ENCODE measurements around the gene HORMAD2.

The HORMAD2 gene

DNA sequence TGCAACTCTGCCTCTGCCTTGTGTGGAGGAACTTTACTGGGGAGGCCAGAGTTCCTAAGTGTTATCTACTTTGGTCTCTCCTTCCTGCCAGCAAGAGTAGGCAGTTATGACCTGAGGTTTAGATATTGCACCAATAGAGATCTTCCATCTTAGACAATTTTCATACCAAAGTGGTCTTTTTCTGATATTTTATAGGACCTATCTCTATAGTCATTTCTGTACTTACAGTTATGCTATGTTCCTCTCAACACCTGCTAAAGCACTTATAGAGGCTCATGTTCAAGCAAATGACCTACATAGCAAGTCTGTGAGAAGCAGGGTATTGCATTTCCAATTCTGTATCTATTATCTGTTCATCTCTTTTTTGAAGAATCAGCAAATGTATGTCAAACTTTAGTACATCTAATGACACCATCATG lies 80.8 kb downstream of the HORMAD2 start:
- Histone ChIP-seq H3K9ac (ENCODE audit: low read length in 2 of 2) (no peak overlapping the region), H3K4me1 (ENCODE audit: control insufficient read depth, insufficient read depth, low read length) (no peaks in the 10 kb centered on the region), H3K36me3 (ENCODE audit: control insufficient read depth in 2 of 2, insufficient read depth in 2 of 2, low read length in 2 of 2) (no peaks in the 10 kb centered on the region), H3K9me3 (ENCODE audit: control insufficient read depth in 2 of 2, low read length in 2 of 2) (no peaks in the 10 kb centered on the region), H3K4me3 (ENCODE audit: low read length in 2 of 2) (no peak overlapping the region), H3K27me3 (ENCODE audit: control insufficient read depth in 1 of 2, insufficient read depth in 2 of 2, low read length in 2 of 2) (no peaks in the 10 kb centered on the region), H3K27ac (ENCODE audit: low read length) (no peak overlapping the region)

DNA sequence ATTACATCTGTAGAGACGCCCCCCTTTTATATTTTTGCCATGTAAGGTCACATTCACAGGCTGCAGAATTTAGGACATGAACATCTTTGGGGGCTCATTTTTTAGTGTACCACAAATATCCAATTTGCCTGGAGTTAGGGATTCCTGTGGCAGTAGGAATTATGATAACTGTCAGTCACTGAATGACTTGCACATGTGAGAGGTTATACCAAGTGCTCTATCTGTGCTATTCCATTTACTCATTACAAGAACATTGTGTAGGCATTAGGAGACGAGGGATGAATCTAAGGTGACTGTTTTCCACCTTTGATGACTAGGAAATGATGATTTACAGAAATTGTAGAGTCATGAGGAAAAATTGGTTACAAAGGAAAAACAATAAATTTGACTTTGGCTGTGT lies 87.0 kb downstream of the HORMAD2 start:
- H3K27me3 ChIP-seq (ENCODE audit: control insufficient read depth in 1 of 2, insufficient read depth in 2 of 2, low read length in 2 of 2) = peaks cover 2% of the 10 kb centered on the region in 2 donors
- no peaks in the 10 kb centered on the region for H3K4me1 ChIP-seq (ENCODE audit: control insufficient read depth, insufficient read depth, low read length)
- no peaks in the 10 kb centered on the region for H3K9me3 ChIP-seq (ENCODE audit: control insufficient read depth in 2 of 2, low read length in 2 of 2)
- H3K36me3 ChIP-seq (ENCODE audit: control insufficient read depth in 2 of 2, insufficient read depth in 2 of 2, low read length in 2 of 2) = no peaks in the 10 kb centered on the region
- no peak overlapping the region for H3K9ac ChIP-seq (ENCODE audit: low read length in 2 of 2)
- H3K4me3 ChIP-seq (ENCODE audit: low read length in 2 of 2) = no peak overlapping the region
- no peak overlapping the region for H3K27ac ChIP-seq (ENCODE audit: low read length)

DNA sequence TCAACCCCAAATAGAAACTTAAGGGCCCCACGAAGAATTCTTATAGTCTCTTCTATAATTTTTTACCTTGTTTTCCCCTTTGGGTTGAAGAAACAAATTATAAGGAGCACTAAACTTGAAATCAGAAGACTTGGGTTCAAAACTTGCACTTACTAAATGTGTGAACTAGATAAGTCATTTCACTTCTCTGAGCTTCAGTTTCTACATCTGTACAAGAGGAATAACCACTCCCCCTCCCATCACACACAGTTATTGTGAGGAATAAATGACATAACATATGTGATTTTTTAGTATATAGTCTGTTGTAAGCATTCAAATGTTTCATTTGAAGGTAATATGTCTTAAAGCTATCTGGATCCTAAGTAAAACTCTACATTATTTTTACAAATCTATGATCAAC lies 87.5 kb downstream of the HORMAD2 start:
- Histone ChIP-seq H3K27ac (ENCODE audit: low read length) (no peak overlapping the region), H3K27me3 (ENCODE audit: control insufficient read depth in 1 of 2, insufficient read depth in 2 of 2, low read length in 2 of 2) (peaks cover 2% of the 10 kb centered on the region in 2 donors), H3K4me3 (ENCODE audit: low read length in 2 of 2) (no peak overlapping the region), H3K9ac (ENCODE audit: low read length in 2 of 2) (no peak overlapping the region), H3K4me1 (ENCODE audit: control insufficient read depth, insufficient read depth, low read length) (no peaks in the 10 kb centered on the region), H3K36me3 (ENCODE audit: control insufficient read depth in 2 of 2, insufficient read depth in 2 of 2, low read length in 2 of 2) (no peaks in the 10 kb centered on the region), H3K9me3 (ENCODE audit: control insufficient read depth in 2 of 2, low read length in 2 of 2) (no peaks in the 10 kb centered on the region)

DNA sequence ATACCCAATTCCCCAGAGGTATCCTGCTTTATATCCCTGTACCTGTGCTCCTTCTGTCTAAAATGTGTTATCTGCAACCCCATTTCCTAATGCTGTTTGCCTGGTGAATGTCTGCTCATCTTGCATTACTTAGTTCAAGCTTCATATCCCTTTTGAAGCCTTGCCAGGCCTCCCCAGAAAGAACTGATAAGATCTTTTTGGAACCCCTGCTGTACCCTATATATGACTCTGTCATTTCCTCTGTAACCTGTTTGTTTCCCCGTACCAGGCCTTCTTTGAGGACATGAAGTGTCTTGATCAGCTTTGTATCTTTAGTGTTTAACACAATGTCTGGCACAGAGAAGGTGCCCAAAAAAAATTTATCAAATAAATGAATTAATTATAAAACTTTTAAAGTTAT lies 88.7 kb downstream of the HORMAD2 start:
- Histone ChIP-seq H3K4me1 (ENCODE audit: control insufficient read depth, insufficient read depth, low read length) (no peaks in the 10 kb centered on the region), H3K36me3 (ENCODE audit: control insufficient read depth in 2 of 2, insufficient read depth in 2 of 2, low read length in 2 of 2) (no peaks in the 10 kb centered on the region), H3K9me3 (ENCODE audit: control insufficient read depth in 2 of 2, low read length in 2 of 2) (no peaks in the 10 kb centered on the region), H3K27me3 (ENCODE audit: control insufficient read depth in 1 of 2, insufficient read depth in 2 of 2, low read length in 2 of 2) (peaks cover 2% of the 10 kb centered on the region in 2 donors), H3K27ac (ENCODE audit: low read length) (no peak overlapping the region), H3K9ac (ENCODE audit: low read length in 2 of 2) (no peak overlapping the region), H3K4me3 (ENCODE audit: low read length in 2 of 2) (no peak overlapping the region)

DNA sequence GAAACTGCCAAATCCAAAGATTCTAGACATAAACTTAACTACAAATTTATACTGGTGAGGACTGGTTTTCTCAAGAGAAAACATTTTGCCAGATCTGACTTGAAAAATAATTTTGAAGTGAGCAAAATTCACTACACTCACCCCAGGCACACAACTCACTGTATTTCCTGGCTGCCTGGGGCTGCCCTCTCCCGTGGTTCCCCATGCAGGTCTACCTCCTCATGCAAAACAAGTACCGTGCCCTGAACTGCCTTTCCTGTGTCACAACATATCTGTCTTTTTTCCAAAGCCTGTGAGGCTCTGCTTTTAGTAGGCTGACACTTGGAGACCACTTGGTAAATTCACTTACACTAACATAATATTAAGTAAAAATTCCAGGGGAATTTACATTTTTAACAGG lies 89.9 kb downstream of the HORMAD2 start:
- no peaks in the 10 kb centered on the region for H3K4me1 ChIP-seq (ENCODE audit: control insufficient read depth, insufficient read depth, low read length)
- H3K9ac ChIP-seq (ENCODE audit: low read length in 2 of 2) = no peak overlapping the region
- H3K4me3 ChIP-seq (ENCODE audit: low read length in 2 of 2) = no peak overlapping the region
- no peak overlapping the region for H3K27ac ChIP-seq (ENCODE audit: low read length)
- H3K27me3 ChIP-seq (ENCODE audit: control insufficient read depth in 1 of 2, insufficient read depth in 2 of 2, low read length in 2 of 2) = peaks cover 2% of the 10 kb centered on the region in 2 donors
- no peaks in the 10 kb centered on the region for H3K36me3 ChIP-seq (ENCODE audit: control insufficient read depth in 2 of 2, insufficient read depth in 2 of 2, low read length in 2 of 2)
- H3K9me3 ChIP-seq (ENCODE audit: control insufficient read depth in 2 of 2, low read length in 2 of 2) = no peaks in the 10 kb centered on the region

DNA sequence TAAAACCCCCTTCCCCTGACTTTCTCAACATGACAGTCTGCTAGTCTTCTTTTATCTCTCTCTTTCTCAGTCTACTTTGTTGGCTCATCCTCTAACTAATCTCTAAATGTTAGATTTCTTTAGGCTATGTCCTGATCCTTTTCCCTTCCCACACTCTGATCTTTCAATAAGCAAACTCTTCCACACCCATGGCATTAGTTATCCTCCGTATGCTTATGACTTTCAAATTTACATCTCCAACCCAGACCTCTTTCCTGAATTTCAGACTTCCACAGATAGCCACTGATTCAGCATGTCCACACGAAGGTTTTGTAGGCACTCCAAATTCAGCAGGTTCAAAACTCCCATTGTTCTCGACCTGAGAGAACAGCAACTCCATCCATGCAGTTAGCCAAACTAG lies 90.7 kb downstream of the HORMAD2 start:
- Histone ChIP-seq H3K27ac (ENCODE audit: low read length) (no peak overlapping the region), H3K36me3 (ENCODE audit: control insufficient read depth in 2 of 2, insufficient read depth in 2 of 2, low read length in 2 of 2) (no peaks in the 10 kb centered on the region), H3K9me3 (ENCODE audit: control insufficient read depth in 2 of 2, low read length in 2 of 2) (no peaks in the 10 kb centered on the region), H3K27me3 (ENCODE audit: control insufficient read depth in 1 of 2, insufficient read depth in 2 of 2, low read length in 2 of 2) (peaks cover 2% of the 10 kb centered on the region in 2 donors), H3K9ac (ENCODE audit: low read length in 2 of 2) (no peak overlapping the region), H3K4me1 (ENCODE audit: control insufficient read depth, insufficient read depth, low read length) (no peaks in the 10 kb centered on the region), H3K4me3 (ENCODE audit: low read length in 2 of 2) (no peak overlapping the region)

DNA sequence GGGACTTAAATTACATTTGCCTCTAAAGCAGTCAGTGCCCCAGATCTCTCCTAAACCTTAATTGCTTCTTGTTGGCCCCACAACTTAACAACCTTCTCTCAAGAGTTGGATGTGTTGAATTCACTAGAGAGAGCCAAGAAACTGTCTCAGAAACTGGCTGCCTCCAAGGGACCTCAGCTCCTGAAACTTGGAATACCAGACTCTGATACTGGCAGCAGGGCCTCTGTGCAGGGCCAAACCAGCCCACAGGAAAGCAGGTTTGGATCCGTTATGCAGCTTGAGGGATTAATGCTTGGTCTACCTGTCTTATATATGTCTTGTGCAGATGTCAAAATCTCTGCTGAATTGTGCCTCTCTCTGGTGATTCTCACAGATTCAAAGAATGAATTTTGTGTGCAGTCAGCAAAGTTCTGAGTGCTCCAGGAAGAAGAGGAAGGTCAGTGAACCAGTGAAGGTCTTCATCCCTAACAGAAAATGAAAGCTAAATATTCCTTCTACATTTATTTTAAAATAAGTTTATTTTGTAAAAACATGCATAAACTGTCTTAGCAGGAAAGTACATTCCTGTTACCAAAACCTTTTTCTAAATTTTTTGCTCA lies 95.5 kb downstream of the HORMAD2 start:
- no peak overlapping the region for H3K27ac ChIP-seq (ENCODE audit: low read length)
- no peaks in the 10 kb centered on the region for H3K4me1 ChIP-seq (ENCODE audit: control insufficient read depth, insufficient read depth, low read length)

DNA sequence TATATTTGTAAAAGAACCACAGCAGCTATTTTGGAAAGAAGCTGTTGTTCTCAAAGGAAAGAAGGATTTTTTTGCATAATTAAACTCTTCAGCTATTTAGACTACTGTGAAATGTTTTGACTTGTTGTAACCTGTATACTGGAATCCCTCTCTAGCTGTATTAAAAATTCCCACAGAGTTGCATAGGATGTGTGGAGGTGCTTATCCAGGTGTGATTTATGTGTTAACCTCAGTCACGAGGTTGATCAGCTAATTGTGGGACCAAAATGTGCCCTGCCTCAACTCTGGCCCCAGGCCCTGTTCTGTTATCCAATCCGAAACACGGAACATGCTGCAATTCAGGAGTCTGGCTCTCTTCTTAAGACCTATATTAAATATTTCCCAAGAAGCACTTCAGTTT lies 96.2 kb downstream of the HORMAD2 start:
- Histone ChIP-seq H3K4me3 (ENCODE audit: low read length in 2 of 2) (no peak overlapping the region), H3K36me3 (ENCODE audit: control insufficient read depth in 2 of 2, insufficient read depth in 2 of 2, low read length in 2 of 2) (no peaks in the 10 kb centered on the region), H3K4me1 (ENCODE audit: control insufficient read depth, insufficient read depth, low read length) (no peaks in the 10 kb centered on the region), H3K9me3 (ENCODE audit: control insufficient read depth in 2 of 2, low read length in 2 of 2) (no peaks in the 10 kb centered on the region), H3K9ac (ENCODE audit: low read length in 2 of 2) (no peak overlapping the region), H3K27ac (ENCODE audit: low read length) (no peak overlapping the region), H3K27me3 (ENCODE audit: control insufficient read depth in 1 of 2, insufficient read depth in 2 of 2, low read length in 2 of 2) (no peaks in the 10 kb centered on the region)

More for the DNA sequence above, 95.5 kb downstream of the HORMAD2 start:
- H3K4me3 ChIP-seq (ENCODE audit: low read length in 2 of 2) = no peak overlapping the region
- no peaks in the 10 kb centered on the region for H3K27me3 ChIP-seq (ENCODE audit: control insufficient read depth in 1 of 2, insufficient read depth in 2 of 2, low read length in 2 of 2)
- H3K36me3 ChIP-seq (ENCODE audit: control insufficient read depth in 2 of 2, insufficient read depth in 2 of 2, low read length in 2 of 2) = no peaks in the 10 kb centered on the region
- H3K9ac ChIP-seq (ENCODE audit: low read length in 2 of 2) = no peak overlapping the region
- no peaks in the 10 kb centered on the region for H3K9me3 ChIP-seq (ENCODE audit: control insufficient read depth in 2 of 2, low read length in 2 of 2)

DNA sequence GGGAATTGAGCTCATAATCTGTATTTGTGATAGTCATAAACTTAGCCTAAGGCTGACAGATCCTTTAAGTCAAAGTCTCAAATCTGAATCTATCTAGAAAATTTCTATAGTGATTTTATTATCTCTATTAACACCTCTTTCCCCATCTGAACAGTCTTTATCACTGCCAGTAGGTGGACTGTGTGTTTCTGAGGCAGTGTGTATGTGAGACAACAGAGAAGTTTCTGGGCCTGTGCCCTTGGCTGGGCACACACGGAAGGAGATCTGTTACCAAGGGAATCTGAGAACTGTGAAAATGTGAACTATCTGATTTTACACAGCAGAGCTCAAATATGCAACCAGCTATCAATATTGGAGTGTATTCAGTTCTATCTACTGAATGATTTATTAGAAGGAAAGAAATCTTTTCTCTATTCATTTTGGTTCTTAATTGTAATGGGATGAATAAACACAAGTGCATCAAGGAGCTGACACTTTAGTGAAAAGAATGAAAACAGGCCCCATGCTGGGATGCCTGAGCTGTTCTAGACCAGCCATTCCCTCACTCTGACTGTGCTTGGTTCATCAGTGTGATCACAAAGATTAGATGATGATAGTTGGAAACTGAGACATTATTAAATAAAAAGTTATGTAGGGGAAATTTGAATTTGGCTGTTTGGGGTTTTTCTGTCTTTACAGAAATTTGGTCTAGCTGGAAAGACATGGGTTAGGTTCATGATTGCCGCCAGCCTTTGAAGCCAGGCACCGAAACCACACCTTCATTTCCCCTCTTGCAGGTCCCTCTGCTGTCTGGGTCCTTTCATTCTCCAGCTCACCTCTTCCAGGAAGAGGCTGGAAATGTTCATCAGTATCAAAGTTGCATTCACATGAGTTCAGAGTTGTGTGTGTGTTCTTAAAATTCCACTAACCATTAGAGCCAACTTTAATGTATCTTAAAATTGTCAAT lies 98.2 kb downstream of the HORMAD2 start:
- Histone ChIP-seq H3K36me3 (ENCODE audit: control insufficient read depth in 2 of 2, insufficient read depth in 2 of 2, low read length in 2 of 2) (no peaks in the 10 kb centered on the region), H3K9ac (ENCODE audit: low read length in 2 of 2) (no peak overlapping the region), H3K27ac (ENCODE audit: low read length) (no peak overlapping the region), H3K4me1 (ENCODE audit: control insufficient read depth, insufficient read depth, low read length) (no peaks in the 10 kb centered on the region), H3K27me3 (ENCODE audit: control insufficient read depth in 1 of 2, insufficient read depth in 2 of 2, low read length in 2 of 2) (no peaks in the 10 kb centered on the region), H3K9me3 (ENCODE audit: control insufficient read depth in 2 of 2, low read length in 2 of 2) (no peaks in the 10 kb centered on the region), H3K4me3 (ENCODE audit: low read length in 2 of 2) (no peak overlapping the region)

DNA sequence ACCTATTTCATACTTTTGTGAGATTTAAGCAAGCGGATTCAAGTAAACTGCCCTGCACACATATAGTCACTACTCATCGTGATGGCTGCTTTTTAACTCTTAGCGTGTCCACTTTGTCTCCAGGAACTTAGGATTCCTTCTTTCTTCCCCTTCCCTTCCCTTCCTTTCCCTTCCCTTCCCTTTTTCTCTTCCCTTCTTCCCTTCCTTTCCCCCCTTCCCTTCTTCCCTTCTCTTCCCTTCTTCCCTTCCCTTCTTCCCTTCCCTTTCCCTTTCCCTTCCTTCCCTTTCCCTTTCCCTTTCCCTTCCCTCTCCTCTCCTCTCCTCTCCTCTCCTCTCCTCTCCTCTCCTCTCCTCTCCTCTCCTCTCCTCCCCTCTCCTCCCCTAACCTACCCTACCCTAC lies 100.4 kb downstream of the HORMAD2 start:
- Histone ChIP-seq H3K4me3 (ENCODE audit: low read length in 2 of 2) (no peak overlapping the region), H3K27ac (ENCODE audit: low read length) (no peak overlapping the region), H3K9ac (ENCODE audit: low read length in 2 of 2) (no peak overlapping the region), H3K4me1 (ENCODE audit: control insufficient read depth, insufficient read depth, low read length) (no peaks in the 10 kb centered on the region), H3K36me3 (ENCODE audit: control insufficient read depth in 2 of 2, insufficient read depth in 2 of 2, low read length in 2 of 2) (no peaks in the 10 kb centered on the region), H3K27me3 (ENCODE audit: control insufficient read depth in 1 of 2, insufficient read depth in 2 of 2, low read length in 2 of 2) (no peaks in the 10 kb centered on the region), H3K9me3 (ENCODE audit: control insufficient read depth in 2 of 2, low read length in 2 of 2) (no peaks in the 10 kb centered on the region)

Measured in stomach smooth muscle (tissue), 2 donors.